SK-N-SH treated with all-trans-retinoic acid at 6 μM for 48 hours (cell line): ENCODE results near the gene EIF3A.
"Not testable (repeated sequence)": the region's sequence is repeated elsewhere in the genome, so short reads cannot be mapped to it uniquely, and the experiment has no call there.

Experiments used
- ARNTL ChIP-seq: fragments of 450-650 bp; formaldehyde crosslinking; IDR thresholded peaks from 2 replicates; pipeline ENCODE4 v1.5.0; 2020; ENCODE audit warnings: low read depth, mild to moderate bottlenecking, moderate library complexity, borderline replicate concordance
- BACH2 ChIP-seq: fragments of 250-450 bp; sonication (Bioruptor Pico); IDR thresholded peaks from 2 replicates; pipeline ENCODE4 v1.9.0; 2021; ENCODE audit warnings: mild to moderate bottlenecking, borderline replicate concordance
- CSRNP3 ChIP-seq: fragments of 250-450 bp; sonication (Bioruptor Pico); IDR thresholded peaks from 2 replicates; pipeline ENCODE4 v1.5.1; 2021; ENCODE audit warnings: mild to moderate bottlenecking, moderate library complexity
- ESRRG ChIP-seq: fragments of 250-450 bp; sonication (Bioruptor Pico); IDR thresholded peaks from 2 replicates; pipeline ENCODE4 v1.6.1; 2021; ENCODE audit warnings: mild to moderate bottlenecking
- ISL1 ChIP-seq: fragments of 250-450 bp; sonication (Bioruptor Pico); IDR thresholded peaks from 2 replicates; pipeline ENCODE4 v2.1.2; 2022; ENCODE audit warnings: mild to moderate bottlenecking, moderate library complexity
- PPARA ChIP-seq: fragments of 250-450 bp; sonication (Bioruptor Pico); IDR thresholded peaks from 2 replicates; pipeline ENCODE4 v1.5.0; 2020; ENCODE audit warnings: mild to moderate bottlenecking, borderline replicate concordance
- ZFP30 ChIP-seq: fragments of 450-650 bp; formaldehyde crosslinking; IDR thresholded peaks from 2 replicates; pipeline ENCODE4 v1.5.0; 2022; ENCODE audit warnings: mild to moderate bottlenecking, moderate library complexity
- ZNF8 ChIP-seq: fragments of 450-650 bp; formaldehyde crosslinking; IDR thresholded peaks from 2 replicates; pipeline ENCODE4 v1.5.0; 2020; ENCODE audit warnings: mild to moderate bottlenecking, moderate library complexity
- TF ChIP-seq, protein P1 (sequence below): fragments of 250-450 bp; sonication (Bioruptor Pico); IDR thresholded peaks from 2 replicates; pipeline ENCODE4 v1.8.0; 2020; ENCODE audit warnings: mild to moderate bottlenecking, moderate library complexity, borderline replicate concordance
- TF ChIP-seq, protein P2 (sequence below): fragments of 250-450 bp; sonication (Bioruptor Pico); IDR thresholded peaks from 2 replicates; pipeline ENCODE4 v1.5.0; 2020; ENCODE audit warnings: mild to moderate bottlenecking, moderate library complexity

- TF ChIP-seq ARNTL (CRISPR knock-in tag); ESRRG (CRISPR knock-in tag); ISL1 (CRISPR knock-in tag); PPARA (CRISPR knock-in tag); CSRNP3 (CRISPR knock-in tag); ZFP30 (CRISPR knock-in tag); ZNF8 (CRISPR knock-in tag); BACH2: not testable (repeated sequence)
- TF ChIP-seq, protein P1, sequence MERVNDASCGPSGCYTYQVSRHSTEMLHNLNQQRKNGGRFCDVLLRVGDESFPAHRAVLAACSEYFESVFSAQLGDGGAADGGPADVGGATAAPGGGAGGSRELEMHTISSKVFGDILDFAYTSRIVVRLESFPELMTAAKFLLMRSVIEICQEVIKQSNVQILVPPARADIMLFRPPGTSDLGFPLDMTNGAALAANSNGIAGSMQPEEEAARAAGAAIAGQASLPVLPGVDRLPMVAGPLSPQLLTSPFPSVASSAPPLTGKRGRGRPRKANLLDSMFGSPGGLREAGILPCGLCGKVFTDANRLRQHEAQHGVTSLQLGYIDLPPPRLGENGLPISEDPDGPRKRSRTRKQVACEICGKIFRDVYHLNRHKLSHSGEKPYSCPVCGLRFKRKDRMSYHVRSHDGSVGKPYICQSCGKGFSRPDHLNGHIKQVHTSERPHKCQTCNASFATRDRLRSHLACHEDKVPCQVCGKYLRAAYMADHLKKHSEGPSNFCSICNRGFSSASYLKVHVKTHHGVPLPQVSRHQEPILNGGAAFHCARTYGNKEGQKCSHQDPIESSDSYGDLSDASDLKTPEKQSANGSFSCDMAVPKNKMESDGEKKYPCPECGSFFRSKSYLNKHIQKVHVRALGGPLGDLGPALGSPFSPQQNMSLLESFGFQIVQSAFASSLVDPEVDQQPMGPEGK: not testable (repeated sequence)
- TF ChIP-seq, protein P2, sequence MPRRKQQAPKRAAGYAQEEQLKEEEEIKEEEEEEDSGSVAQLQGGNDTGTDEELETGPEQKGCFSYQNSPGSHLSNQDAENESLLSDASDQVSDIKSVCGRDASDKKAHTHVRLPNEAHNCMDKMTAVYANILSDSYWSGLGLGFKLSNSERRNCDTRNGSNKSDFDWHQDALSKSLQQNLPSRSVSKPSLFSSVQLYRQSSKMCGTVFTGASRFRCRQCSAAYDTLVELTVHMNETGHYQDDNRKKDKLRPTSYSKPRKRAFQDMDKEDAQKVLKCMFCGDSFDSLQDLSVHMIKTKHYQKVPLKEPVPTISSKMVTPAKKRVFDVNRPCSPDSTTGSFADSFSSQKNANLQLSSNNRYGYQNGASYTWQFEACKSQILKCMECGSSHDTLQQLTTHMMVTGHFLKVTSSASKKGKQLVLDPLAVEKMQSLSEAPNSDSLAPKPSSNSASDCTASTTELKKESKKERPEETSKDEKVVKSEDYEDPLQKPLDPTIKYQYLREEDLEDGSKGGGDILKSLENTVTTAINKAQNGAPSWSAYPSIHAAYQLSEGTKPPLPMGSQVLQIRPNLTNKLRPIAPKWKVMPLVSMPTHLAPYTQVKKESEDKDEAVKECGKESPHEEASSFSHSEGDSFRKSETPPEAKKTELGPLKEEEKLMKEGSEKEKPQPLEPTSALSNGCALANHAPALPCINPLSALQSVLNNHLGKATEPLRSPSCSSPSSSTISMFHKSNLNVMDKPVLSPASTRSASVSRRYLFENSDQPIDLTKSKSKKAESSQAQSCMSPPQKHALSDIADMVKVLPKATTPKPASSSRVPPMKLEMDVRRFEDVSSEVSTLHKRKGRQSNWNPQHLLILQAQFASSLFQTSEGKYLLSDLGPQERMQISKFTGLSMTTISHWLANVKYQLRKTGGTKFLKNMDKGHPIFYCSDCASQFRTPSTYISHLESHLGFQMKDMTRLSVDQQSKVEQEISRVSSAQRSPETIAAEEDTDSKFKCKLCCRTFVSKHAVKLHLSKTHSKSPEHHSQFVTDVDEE (CRISPR knock-in tag): not testable (repeated sequence)
Measured at GRCh38 chr10:119096641-119097415, 16.2 kb upstream of the EIF3A start.
